Activated effector memory CD4-positive, alpha-beta T cell treated with Interleukin-2 at 50 U/mL for 16 hours (primary cell): ENCODE results near the gene CYBA.

ENCODE experiments used
- DNase-seq: peaks from one replicate; pipeline ENCODE4 v3.0.0-alpha.2; 2020

The CYBA gene

DNA sequence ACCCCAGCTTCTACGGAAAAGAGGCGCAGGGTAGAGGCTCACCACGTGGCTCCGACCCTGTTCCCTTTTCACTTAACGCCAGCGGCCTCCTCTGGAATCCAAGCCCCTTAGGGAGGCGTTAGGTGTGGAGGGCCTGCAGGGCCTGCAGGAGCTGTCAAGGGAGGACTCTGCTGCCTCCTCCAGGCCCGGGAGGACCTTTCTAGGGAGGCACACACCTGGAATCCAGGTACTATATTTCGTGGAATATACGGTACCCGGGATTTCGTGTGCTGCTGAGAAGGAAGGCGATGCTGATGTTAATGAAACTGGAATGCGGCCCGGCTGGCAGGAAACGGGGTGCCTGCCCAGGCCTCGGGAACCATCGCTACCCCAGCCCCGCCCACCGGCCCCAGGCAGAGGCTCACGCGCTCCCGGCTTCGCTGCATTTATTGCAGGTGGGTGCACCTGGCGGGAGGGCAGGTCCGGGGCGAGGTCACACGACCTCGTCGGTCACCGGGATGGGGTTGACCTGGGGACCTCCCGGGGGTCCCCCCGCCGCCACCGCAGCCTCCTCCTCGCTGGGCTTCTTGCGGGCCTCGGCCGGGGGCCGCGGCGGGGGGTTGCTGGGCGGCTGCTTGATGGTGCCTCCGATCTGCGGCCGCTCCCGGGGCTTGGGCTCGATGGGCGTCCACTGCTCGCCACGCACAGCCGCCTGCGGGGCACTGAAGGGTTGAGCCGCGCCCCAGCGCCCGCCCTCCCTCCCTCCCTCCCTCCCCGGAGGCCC lies 7.8 kb downstream of the CYBA start:
- no peak for DNase-seq

DNA sequence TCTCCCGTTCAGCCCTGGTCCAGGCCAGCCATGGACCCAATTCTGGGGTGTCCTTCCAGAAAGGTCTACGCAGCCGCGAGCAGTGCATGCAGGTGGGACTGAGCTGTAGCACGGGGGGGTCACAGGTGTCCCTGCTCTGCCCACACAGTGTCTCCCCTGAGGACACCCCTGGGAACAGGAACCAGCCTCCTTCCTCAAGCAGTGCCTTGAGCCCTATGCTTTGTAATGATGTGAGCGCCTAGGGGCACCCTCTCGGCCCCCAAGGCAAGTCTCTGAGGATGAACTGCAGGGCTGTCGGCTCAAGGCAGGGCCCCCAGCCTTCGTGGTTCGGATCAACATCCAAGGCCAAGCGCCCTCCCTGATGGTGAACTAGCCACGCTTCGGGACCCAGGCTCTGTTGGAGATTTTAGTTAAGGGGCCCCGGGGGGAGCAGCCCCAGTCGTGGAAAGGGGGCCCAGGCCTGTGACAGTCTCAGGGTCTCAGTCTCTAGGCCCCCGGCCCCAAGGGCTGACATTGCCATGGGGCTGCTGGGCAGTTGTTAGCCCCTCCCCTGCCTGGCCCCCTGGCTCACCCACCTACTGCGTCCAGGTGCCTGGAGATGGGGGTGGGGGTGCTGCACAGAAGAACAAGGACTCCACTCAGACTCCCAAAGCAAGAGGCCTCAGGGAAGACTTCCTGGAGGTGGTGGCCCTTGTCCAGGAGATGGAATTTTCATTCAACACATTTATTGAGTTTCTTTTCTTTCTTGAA lies 10.2 kb downstream of the CYBA start:
- DNase-seq: no peak

GRCh38 chr16:88640039-88640495 lies 10.8 kb downstream of the CYBA start:
- no peak for DNase-seq

- DNase-seq: no peak
These were observed 11.4 kb downstream of the CYBA start for GRCh38 chr16:88639231-88640038.

DNA sequence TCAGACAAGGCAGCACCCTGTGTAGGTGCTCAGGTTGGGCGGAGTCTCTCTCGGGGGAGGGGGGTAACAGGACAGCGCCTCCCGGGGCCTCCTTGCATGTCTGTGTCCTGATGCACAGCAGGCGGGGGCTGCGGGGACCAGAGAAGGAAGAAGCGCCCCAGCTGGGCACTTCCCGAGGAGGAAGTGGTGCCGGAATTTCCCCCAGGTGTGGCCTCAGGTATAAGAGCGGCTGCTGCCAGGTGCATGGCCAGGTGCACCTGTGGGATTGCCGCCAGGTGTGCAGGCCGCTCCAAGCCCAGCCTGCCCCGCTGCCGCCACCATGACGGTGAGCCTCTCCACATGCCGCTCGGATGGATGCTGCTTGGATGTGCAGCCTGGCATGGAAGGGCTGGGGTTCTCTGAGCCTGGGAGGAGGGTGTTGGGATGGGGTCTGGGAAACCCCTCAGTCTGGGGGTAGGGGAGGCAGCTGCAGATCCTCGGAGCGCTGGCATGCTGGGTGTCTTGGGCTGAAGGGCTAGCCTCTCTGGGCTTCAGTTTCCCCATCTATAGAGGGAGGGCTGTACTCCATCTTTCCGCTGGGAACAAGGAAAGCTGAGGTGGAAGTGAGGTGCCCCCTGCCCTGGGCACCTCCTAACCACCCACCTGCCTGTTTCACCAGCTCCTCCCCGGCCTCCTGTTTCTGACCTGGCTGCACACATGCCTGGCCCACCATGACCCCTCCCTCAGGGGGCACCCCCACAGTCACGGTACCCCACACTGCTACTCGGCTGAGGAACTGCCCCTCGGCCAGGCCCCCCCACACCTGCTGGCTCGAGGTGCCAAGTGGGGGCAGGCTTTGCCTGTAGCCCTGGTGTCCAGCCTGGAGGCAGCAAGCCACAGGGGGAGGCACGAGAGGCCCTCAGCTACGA lies 12.3 kb downstream of the CYBA start, which contains the start of gene IL17C:
TSS of gene IL17C (plus strand) at position 250 of the 908 bp plus-strand sequence. CDS start at position 320, 70 bp downstream.
- no peak for DNase-seq

DNA sequence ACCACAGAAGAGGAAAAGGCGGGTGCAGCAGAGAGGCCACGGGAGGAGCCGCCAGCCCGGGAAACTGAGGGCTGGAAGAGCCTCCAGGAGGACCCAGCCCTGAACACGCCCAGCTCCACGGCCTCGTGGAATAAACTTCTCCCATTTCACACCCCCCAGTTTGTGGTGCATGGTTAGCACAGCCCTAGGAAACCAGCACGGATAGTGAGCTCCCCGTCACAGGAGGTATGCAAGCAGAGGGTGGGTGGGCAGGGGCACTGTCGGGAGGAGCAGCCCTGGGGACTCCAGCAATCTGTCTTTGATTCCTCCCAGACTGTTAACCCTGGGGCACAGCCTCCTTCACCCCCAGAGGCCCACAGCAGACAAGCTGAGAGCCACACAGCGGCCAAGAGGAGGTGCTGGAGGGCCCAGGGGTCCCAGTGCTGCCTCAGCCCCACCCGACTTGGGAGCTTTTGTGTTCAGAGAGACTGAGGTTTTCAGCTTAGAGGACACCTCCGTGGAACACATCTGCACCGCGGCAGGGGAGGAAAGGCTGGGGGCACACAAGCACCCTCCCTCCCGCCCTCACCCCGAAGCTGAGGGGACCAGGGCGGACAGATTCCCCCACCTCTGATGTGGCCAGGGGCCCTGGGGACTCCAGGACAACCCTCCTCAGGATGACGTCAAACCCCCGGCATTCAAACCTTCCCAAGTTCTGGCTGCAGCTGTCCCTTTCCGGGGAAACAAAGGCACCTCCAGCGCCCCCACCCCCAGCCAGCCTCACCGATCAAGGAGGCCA lies 14.2 kb downstream of the CYBA start:
- DNase-seq: no peak

GRCh38 chr16:88635671-88636319 lies 15.1 kb downstream of the CYBA start:
- no peak for DNase-seq

DNA sequence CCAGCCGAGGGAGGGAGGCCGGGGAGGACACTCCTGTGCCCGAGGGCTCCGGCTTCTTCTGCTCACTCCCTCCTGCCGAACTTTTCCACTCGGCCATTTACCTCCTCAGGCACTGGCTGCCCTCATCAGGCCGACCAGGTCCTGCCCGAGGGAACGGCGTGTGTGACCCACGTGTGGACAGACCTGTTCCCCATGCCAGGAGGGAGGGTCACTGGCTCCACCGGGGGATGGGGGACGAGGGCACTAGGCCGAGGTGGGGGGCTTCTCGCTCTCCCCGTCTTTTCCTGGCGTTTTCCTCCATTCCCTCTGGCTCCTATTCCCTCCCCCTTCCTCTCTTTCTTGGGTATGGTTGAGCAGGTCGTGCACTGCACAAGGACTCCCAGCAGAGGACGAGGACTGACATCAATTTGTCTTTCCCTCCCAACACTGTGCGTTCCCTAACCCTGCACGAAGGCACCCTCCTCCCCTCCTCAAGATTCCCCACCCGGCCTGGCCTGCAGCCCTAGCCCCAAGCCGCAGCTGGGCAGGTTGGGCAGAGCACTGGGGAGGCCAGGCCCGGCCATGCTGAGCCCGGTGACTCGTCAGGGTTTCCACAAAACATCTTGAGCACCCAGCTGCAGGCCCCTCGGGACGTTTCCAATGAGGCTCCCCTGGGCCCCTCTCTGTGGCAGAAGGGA lies 15.7 kb downstream of the CYBA start:
- no peak for DNase-seq

DNA sequence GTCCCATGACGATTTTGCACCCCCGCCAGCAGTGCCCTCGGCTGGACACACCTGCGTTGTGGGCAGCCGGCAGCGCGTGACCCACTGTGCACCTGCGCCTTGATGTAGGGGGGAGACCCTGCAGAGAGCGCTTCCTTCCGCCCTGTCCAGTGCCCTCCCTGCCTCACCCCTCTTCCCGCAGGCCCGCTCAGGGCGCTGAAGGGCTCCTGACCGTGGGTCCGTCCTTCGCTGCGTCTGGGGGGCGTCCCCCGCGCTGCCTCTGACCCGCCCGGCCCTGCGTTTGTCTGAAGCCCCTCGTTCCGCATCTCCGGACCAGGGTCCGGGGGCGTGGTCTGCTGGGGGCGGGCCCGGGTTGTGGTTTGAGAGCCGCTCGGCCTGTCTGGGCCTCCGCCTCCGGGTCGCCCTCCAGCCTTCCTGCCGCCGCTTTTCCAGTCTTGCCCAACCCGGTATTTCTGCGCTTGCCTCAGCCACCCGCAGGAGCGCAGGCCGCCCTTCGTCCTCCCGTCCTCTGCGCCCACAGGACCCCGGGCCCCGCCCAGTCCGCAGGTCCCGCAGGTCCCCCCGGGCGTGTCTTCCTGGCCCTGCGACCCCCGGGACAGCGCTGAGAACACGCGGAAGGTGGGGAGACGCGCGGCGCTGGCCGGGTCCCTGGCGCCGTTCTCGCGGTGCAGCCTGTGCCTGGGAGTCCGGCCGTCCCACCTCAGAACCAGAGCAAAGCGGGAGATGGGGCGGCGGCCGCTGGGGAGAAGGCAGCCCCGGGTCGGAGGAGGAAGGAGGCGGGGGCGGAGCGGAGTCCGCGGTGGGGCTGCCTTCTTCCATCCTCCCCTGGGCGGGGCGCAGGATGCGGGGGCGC lies 16.5 kb downstream of the CYBA start:
- peak; percentile 52 for DNase-seq

GRCh38 chr16:88633684-88634140 lies 17.1 kb downstream of the CYBA start:
- DNase-seq: peak; percentile 47

- no peak for DNase-seq
These were observed 18.3 kb downstream of the CYBA start for GRCh38 chr16:88632587-88632930.

DNA sequence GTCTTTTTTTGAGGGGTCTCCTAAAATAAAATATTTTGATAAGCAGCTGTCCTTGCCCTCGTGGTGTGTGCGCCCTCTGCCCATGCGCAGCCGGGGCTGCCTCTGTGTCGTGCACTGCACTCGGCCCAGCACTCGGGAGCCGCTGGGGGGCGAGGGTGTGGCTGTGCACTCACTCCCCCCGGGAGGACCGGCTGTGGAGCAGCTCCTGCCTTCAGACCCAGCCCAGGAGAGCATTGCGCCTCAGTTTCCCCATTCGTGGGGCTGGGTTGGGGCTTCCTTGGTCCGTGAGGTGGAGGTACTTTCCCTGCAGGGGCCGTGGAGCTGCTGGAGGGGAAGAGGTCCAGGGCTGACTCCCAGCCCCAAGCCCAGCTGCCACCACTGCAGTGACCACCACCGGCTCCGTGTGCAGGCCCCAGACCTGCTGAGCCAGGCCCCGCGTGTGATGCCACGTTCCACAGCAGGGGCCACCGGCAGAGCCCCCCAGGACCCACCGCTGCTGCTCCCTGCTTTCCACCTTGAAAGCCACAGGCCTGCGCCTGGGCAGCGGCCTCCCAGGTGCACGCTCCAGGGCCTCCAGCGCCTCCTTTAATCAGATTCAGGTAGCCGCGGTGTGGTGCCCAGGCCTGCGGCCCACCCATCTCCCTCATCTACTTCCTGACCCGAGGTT lies 18.8 kb downstream of the CYBA start:
- no peak for DNase-seq

- DNase-seq: no peak
These were observed 19.5 kb downstream of the CYBA start for GRCh38 chr16:88631384-88631783.

DNA sequence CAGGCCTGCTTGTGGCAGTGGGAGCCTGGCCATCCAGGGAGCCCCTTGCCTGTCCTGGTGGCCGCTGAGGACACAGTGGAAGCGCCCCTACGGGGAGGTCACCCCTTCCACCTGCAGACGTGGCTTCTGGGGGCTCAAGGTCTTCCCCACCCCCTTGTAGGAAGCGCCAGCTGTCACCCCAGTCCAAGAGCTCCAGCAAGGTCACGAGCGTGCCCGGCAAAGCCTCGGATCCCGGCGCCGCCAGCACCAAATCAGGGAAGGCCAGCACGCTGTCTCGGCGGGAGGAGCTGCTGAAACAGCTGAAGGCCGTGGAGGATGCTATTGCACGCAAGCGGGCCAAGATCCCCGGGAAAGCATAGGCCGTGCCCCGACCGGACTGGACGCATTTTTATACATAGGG lies 19.9 kb downstream of the CYBA start:
- DNase-seq: no peak

DNA sequence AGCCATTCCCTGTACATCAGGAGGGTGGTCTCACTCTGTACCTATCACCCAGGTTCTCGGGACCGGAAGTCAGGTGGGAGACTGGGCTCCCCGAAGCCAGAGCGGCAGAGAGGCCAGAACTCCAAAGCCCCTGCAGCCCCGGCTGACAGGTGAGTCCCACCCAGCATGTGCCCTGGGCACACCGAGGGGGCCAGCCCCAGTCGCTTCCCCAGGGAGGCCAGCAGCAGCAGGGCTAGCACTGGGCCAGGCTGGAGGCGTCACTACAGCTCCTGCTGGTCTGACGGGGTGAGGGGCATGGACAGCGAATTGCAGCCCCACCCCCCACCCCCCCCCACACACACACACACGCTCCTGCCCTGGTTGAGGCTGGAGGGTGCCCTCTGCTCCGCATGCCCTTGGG lies 20.4 kb downstream of the CYBA start:
- no peak for DNase-seq

DNA sequence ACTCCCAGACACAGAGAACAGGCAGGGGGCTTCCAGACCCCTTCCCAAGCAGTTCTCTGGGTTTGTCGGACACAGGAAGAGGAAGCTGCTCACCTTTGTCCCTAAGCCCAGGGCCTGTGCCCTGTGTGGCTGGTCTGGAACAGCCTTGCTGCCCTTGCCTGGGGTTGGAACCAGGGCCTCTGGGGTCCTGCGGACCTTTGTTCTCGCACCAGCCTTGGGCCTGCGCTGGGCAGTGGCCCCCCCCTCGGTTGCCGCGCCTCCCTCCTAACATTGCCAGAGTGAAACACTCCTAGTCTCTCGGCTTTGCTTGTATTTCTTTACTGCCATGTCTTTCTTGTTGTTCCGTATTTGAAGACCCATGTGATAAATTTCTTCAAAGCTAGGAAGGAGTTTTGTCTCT lies 21.0 kb downstream of the CYBA start:
- no peak for DNase-seq

DNA sequence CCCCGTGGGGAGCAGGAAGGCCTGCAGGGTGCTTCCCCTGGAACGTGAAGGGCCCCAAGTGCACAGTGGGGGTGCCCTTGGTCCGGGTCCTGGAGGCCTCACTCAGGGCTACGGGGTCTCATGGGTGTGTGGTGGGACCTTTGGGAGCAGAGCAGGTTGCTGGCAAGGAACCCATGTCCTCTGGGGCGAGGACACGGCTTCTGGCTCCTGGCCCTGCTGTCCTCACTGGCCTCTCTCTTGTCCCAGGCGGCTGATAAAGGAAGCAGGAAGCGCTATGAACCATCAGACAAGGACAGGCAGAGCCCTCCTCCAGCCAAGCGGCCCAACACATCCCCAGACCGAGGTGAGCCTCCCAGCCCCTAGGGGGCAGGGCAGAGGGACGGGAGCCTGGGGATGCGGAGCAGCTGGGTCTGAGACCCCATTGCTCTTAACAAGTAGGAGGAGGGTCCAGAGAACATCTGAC lies 22.3 kb downstream of the CYBA start:
- no peak for DNase-seq
